ENCODE results near the gene PTPRG. TPM values are rescaled to one million over a fixed set of nuclear protein-coding genes. Genes with fewer than 3 reads are reported as not detected.
A peak's percentile ranks its signal among the peaks of the same experiment; 100 is the strongest.
"Not testable (repeated sequence)": the region's sequence is repeated elsewhere in the genome, so short reads cannot be mapped to it uniquely, and the experiment has no call there.

Gene PTPRG
- total and polyA plus RNA-seq, 2 experiments from 2014 or later: 11.5 to 39.6 TPM

DNA sequence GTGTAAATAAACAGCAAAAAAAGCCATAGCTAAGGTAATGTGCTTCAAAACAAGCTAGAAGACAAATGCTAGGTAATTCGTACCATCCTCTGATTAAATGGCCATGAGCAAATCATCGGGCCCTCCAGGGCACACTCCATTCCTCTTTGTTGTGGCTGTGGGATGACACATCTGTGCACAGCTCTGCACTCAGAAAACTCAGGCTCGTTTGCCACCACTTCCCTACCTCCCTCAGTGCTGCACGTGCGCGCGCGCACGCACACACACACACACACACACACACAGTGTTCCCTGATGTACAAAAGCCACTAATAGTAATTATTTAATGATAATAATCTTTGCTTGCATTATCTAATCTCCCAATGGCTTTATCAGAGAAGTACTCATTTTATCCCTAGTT lies 475.4 kb downstream of the PTPRG start:
- H3K9me3 ChIP-seq (ENCODE audit: low read depth): no peaks in the 10 kb centered on the region
- no peaks in the 10 kb centered on the region for H3F3A ChIP-seq (ENCODE audit: insufficient read depth)
- no peak overlapping the region for H3K4me2 ChIP-seq (ENCODE audit: unreplicated experiment)
- H3K4me3 ChIP-seq: no peak overlapping the region
- no peaks in the 10 kb centered on the region for H3K36me3 ChIP-seq (ENCODE audit: low read depth)
- H3K9me2 ChIP-seq (ENCODE audit: insufficient read depth): no peaks in the 10 kb centered on the region
- in situ Hi-C loops (cut with MboI): no loop called here
- H3K27me3 ChIP-seq (replicated peaks; ENCODE audit: insufficient read depth): no peaks in the 10 kb centered on the region
- no peaks in the 10 kb centered on the region for H3K4me1 ChIP-seq (ENCODE audit: insufficient read depth)
- no peak overlapping the region for H3K27ac ChIP-seq
- TF ChIP-seq EZH2 (IDR thresholded peaks at IDR 0.05; ENCODE audit: insufficient read depth, poor library complexity, severe bottlenecking): no peak
- no peak for TF ChIP-seq EZH2phosphoT487 (IDR thresholded peaks at IDR 0.05; ENCODE audit: insufficient read depth, low read depth)
- no peak overlapping the region for H3K9ac ChIP-seq
- H2AFZ ChIP-seq: no peak overlapping the region
- DNase-seq: no peak
- no peaks in the 10 kb centered on the region for H4K20me1 ChIP-seq (ENCODE audit: insufficient read depth)
- H3K79me2 ChIP-seq (ENCODE audit: insufficient read depth): no peaks in the 10 kb centered on the region
- 92% methylated on average over 9 of the region's 9 CpGs for WGBS, 2 experiments (ENCODE audit: low coverage in 1 of 2, low lambda C conversion rate in 2 of 2, missing lambda C conversion rate in 2 of 2)

DNA sequence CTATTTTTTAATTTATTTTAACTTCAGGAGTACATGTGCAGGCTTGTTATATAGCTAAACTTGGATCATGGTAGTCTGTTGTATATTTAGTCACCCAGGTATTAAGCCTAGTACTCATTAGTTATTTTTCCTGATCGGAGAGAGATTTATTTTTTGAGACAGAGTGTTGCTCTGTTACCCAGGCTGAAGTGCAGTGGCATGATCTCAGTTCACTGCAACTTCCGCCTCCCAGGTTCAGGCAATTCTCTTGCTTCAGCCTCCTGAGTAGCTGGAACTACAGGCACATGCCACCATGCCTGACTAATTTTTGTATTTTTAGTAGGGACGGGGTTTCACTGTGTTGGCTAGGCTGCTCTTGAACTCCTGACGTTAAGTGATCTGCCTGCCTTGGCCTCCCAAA lies 477.4 kb downstream of the PTPRG start:
- H2AFZ ChIP-seq; DNase-seq; H3K4me3 ChIP-seq; H3K4me2 ChIP-seq (ENCODE audit: unreplicated experiment); in situ Hi-C loops (cut with MboI); H3K79me2 ChIP-seq (ENCODE audit: insufficient read depth); H3K9me2 ChIP-seq (ENCODE audit: insufficient read depth); H3K27ac ChIP-seq; H3K9ac ChIP-seq; H3K4me1 ChIP-seq (ENCODE audit: insufficient read depth); H3K9me3 ChIP-seq (ENCODE audit: low read depth); H3K36me3 ChIP-seq (ENCODE audit: low read depth); H3K27me3 ChIP-seq (replicated peaks; ENCODE audit: insufficient read depth); H3F3A ChIP-seq (ENCODE audit: insufficient read depth); H4K20me1 ChIP-seq (ENCODE audit: insufficient read depth): not testable (repeated sequence)
- 69 to 77% methylated on average over 4 of the region's 4 CpGs for WGBS, 2 experiments (ENCODE audit: low coverage in 1 of 2, low lambda C conversion rate in 2 of 2, missing lambda C conversion rate in 2 of 2)

DNA sequence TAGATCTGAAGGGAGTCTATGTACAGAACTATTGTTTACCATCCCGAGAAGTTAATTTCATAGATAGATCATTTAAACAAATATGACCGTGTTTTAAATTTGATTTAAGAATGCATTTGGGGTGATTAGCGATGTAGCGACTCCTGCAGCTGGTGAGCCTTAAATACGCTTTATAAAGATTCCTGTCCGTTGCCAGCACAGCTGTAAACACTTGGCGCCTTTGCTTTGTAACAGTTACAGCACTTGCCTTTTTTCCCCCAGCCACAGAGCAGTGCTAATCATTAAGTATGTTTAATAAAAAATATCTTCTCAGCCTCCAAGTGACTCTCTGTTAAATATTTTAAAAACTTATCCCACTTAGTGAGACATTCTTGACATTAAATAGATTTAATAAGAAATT lies 478.2 kb downstream of the PTPRG start:
- in situ Hi-C loops (cut with MboI): no loop called here
- Histone ChIP-seq H2AFZ (no peak overlapping the region), H3F3A (ENCODE audit: insufficient read depth) (no peaks in the 10 kb centered on the region), H3K27me3 (replicated peaks; ENCODE audit: insufficient read depth) (no peaks in the 10 kb centered on the region), H3K27ac (no peak overlapping the region), H4K20me1 (ENCODE audit: insufficient read depth) (no peaks in the 10 kb centered on the region; the same call in 1 of the 2 replicates), H3K9ac (no peak overlapping the region), H3K9me2 (ENCODE audit: insufficient read depth) (no peaks in the 10 kb centered on the region), H3K79me2 (ENCODE audit: insufficient read depth) (no peaks in the 10 kb centered on the region), H3K4me2 (ENCODE audit: unreplicated experiment) (no peak overlapping the region), H3K36me3 (ENCODE audit: low read depth) (no peaks in the 10 kb centered on the region), H3K4me3 (no peak overlapping the region), H3K4me1 (ENCODE audit: insufficient read depth) (no peaks in the 10 kb centered on the region), H3K9me3 (ENCODE audit: low read depth) (no peaks in the 10 kb centered on the region)
- DNase-seq: no peak
- WGBS, 2 experiments (ENCODE audit: low coverage in 1 of 2, low lambda C conversion rate in 2 of 2, missing lambda C conversion rate in 2 of 2): 70 to 79% methylated on average over 7 of the region's 7 CpGs
- TF ChIP-seq EZH2phosphoT487 (IDR thresholded peaks at IDR 0.05; ENCODE audit: insufficient read depth, low read depth): no peak
- no peak for TF ChIP-seq EZH2 (IDR thresholded peaks at IDR 0.05; ENCODE audit: insufficient read depth, poor library complexity, severe bottlenecking)

DNA sequence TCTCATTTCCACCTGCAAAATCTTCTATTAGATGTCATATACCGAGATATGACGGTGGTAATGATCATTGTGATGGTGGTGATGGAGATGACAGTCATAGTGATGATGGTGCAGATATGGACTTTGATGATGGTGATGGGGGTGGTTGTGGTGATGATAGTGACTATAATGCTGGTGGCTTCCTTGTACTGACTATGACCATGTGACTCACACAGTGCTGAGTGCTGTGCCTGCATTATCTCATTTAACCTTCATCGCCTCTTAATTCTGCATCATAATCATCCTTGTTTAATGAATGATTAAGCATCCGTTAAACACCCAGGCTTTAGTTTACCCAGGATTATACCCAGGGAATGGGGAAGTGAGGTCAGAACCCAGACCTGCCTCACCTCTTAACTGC lies 480.3 kb downstream of the PTPRG start:
- in situ Hi-C loops (cut with MboI): no loop called here
- Histone ChIP-seq H3K9ac (no peak overlapping the region), H3K4me3 (no peak overlapping the region), H3K27ac (no peak overlapping the region), H3K9me3 (ENCODE audit: low read depth) (no peaks in the 10 kb centered on the region), H3K27me3 (replicated peaks; ENCODE audit: insufficient read depth) (no peaks in the 10 kb centered on the region), H3K9me2 (ENCODE audit: insufficient read depth) (no peaks in the 10 kb centered on the region), H3K4me1 (ENCODE audit: insufficient read depth) (peaks cover 5% of the 10 kb centered on the region; the same call in 1 of the 2 replicates), H3K4me2 (ENCODE audit: unreplicated experiment) (no peak overlapping the region), H3F3A (ENCODE audit: insufficient read depth) (no peaks in the 10 kb centered on the region), H3K36me3 (ENCODE audit: low read depth) (no peaks in the 10 kb centered on the region), H4K20me1 (ENCODE audit: insufficient read depth) (no peaks in the 10 kb centered on the region; the same call in 1 of the 2 replicates), H2AFZ (no peak overlapping the region), H3K79me2 (ENCODE audit: insufficient read depth) (no peaks in the 10 kb centered on the region)
- WGBS, 2 experiments (ENCODE audit: low coverage in 1 of 2, low lambda C conversion rate in 2 of 2, missing lambda C conversion rate in 2 of 2): 54 to 63% methylated on average over 4 of the region's 4 CpGs
- peak; percentile 7 for DNase-seq
- no peak for TF ChIP-seq EZH2phosphoT487 (IDR thresholded peaks at IDR 0.05; ENCODE audit: insufficient read depth, low read depth)
- no peak for TF ChIP-seq EZH2 (IDR thresholded peaks at IDR 0.05; ENCODE audit: insufficient read depth, poor library complexity, severe bottlenecking)

DNA sequence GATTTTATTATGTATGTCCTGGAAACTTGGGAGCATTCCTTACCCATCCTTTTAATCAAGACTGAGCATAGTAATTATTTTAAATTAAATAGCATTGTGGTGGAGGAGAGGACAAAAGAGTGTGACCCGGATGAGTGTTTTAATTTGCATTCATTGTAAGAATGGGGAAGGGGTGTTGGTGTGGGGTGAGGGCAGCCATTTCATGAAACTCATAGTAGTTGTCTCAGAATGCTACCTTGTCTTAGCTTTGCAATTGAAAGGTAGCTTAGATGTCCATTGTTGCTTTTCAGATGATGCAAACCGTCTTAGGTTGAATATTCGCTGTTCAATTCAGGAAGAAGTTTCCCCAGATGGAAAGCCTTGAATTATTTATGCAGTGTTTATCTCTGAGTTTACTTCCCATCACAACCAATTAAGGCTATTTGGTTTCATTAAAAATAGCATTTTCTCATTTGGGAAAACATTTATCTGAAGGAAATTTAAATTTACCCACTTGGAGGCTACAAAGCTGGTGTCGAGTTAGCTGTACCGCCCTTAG lies 483.6 kb downstream of the PTPRG start:
- Histone ChIP-seq H3K9me3 (ENCODE audit: low read depth) (no peaks in the 10 kb centered on the region), H4K20me1 (ENCODE audit: insufficient read depth) (no peaks in the 10 kb centered on the region; the same call in 1 of the 2 replicates), H3K9ac (no peak overlapping the region), H3K4me2 (ENCODE audit: unreplicated experiment) (no peak overlapping the region), H3K9me2 (ENCODE audit: insufficient read depth) (no peaks in the 10 kb centered on the region), H3K79me2 (ENCODE audit: insufficient read depth) (no peaks in the 10 kb centered on the region; the same call in none of the 2 replicates), H3K27ac (no peak overlapping the region), H3F3A (ENCODE audit: insufficient read depth) (no peaks in the 10 kb centered on the region), H3K4me1 (ENCODE audit: insufficient read depth) (peaks cover 6% of the 10 kb centered on the region; the same call in 1 of the 2 replicates), H3K36me3 (ENCODE audit: low read depth) (no peaks in the 10 kb centered on the region), H2AFZ (no peak overlapping the region), H3K27me3 (replicated peaks; ENCODE audit: insufficient read depth) (no peaks in the 10 kb centered on the region), H3K4me3 (no peak overlapping the region)
- TF ChIP-seq EZH2 (IDR thresholded peaks at IDR 0.05; ENCODE audit: insufficient read depth, poor library complexity, severe bottlenecking) (no peak), EZH2phosphoT487 (IDR thresholded peaks at IDR 0.05; ENCODE audit: insufficient read depth, low read depth) (no peak)
- DNase-seq: no peak
- in situ Hi-C loops (cut with MboI): no loop called here
- 78 to 79% methylated on average over 5 of the region's 5 CpGs for WGBS, 2 experiments (ENCODE audit: low coverage in 1 of 2, low lambda C conversion rate in 2 of 2, missing lambda C conversion rate in 2 of 2)

Data from GM23248 (cell line).